HepG2 (cell line): Measurements from ENCODE around the gene ZBTB46. TPM values are rescaled to one million over a fixed set of nuclear protein-coding genes. Genes with fewer than 3 reads are reported as not detected.
A peak's percentile ranks its signal among the peaks of the same experiment; 100 is the strongest.

Experiments
- CTCF ChIP-seq: sonication (generic); formaldehyde crosslinking; IDR thresholded peaks from 2 replicates; pipeline ENCODE4 v1.5.0; 2020; ENCODE audit warnings: mild to moderate bottlenecking, missing genetic modification reagents, moderate library complexity
- FOXP4 ChIP-seq: sonication (generic); formaldehyde crosslinking; IDR thresholded peaks from 2 replicates; pipeline ENCODE4 v1.4.0; 2020; ENCODE audit warnings: missing genetic modification reagents
- GTF2F1 ChIP-seq: fragments of 150-350 bp; IDR thresholded peaks from 2 replicates; pipeline ENCODE4 v1.6.1; 2014; ENCODE audit warnings: low read length
- GZF1 ChIP-seq: sonication (generic); formaldehyde crosslinking; IDR thresholded peaks from 2 replicates; pipeline ENCODE4 v1.5.1; 2020; ENCODE audit warnings: mild to moderate bottlenecking, missing genetic modification reagents
- KLF6 ChIP-seq: IDR thresholded peaks from 2 replicates; pipeline ENCODE4 v1.8.0; 2016; ENCODE audit warnings: missing biosample characterization, missing genetic modification reagents
- MIXL1 ChIP-seq: IDR thresholded peaks from 2 replicates; pipeline ENCODE4 v1.6.1; 2016
- MTF2 ChIP-seq: sonication (generic); formaldehyde crosslinking; IDR thresholded peaks from 2 replicates; pipeline ENCODE4 v1.5.0; 2020; ENCODE audit warnings: missing genetic modification reagents, borderline replicate concordance
- NR2C2 ChIP-seq: sonication (generic); formaldehyde crosslinking; IDR thresholded peaks from 2 replicates; pipeline ENCODE4 v1.4.0; 2020; ENCODE audit warnings: missing genetic modification reagents, mild to moderate bottlenecking, moderate library complexity, borderline replicate concordance
- TBP ChIP-seq: sonication (generic); formaldehyde crosslinking; IDR thresholded peaks from 2 replicates; pipeline ENCODE4 v1.5.0; 2020; ENCODE audit warnings: missing genetic modification reagents
- TCF7L2 ChIP-seq: IDR thresholded peaks from 2 replicates; pipeline ENCODE4 v1.6.1; 2011; ENCODE audit warnings: mild to moderate bottlenecking, low read depth, low read length, moderate library complexity
- ZFYVE20 ChIP-seq: sonication (generic); formaldehyde crosslinking; IDR thresholded peaks from 2 replicates; pipeline ENCODE4 v1.8.0; 2023; ENCODE audit warnings: low read depth, mild to moderate bottlenecking, moderate library complexity, missing genetic modification reagents, borderline replicate concordance
- ZNF136 ChIP-seq: sonication (generic); formaldehyde crosslinking; IDR thresholded peaks from 2 replicates; pipeline ENCODE4 v1.8.1; 2022; ENCODE audit warnings: low read depth, mild to moderate bottlenecking, moderate library complexity, missing genetic modification reagents
- ZNF20 ChIP-seq: sonication (generic); formaldehyde crosslinking; IDR thresholded peaks from 2 replicates; pipeline ENCODE4 v1.4.0; 2020; ENCODE audit warnings: mild to moderate bottlenecking, moderate library complexity, missing genetic modification reagents
- polyA plus RNA-seq, 8 experiments: library from polyadenylated mRNA; depleted of rRNA in 3 of 8; stranded (reverse) in 7 of 8; unstranded in 1 of 8; fragments of >200 nt; fragmentation: Illumina TruSeq in 4 of 8; extraction: Trizol in 4 of 8; gene quantifications; 2 replicates each; pipeline versions ENCODE4 v1.2.1 to v1.2.3, GENCODE V29; 2011 to 2016; ENCODE audit warnings: low read depth in 4 of 8, missing spikeins in 1 of 8, mixed read lengths in 1 of 8; ENCODE audit not compliant: insufficient read depth in 1 of 8
- total RNA-seq, 5 experiments: library from RNA; depleted of rRNA; stranded (reverse); fragments of >200 nt; fragmentation: Illumina TruSeq; extraction: Trizol; gene quantifications; 2 replicates each; pipeline ENCODE4 v1.2.3, GENCODE V29; 2016; ENCODE audit warnings: low read depth in 1 of 5
- TF ChIP-seq, protein P1 (sequence below): IDR thresholded peaks from 2 replicates; pipeline ENCODE4 v1.6.1; 2016; ENCODE audit warnings: control low read depth
- TF ChIP-seq, protein P2 (sequence below): sonication (generic); formaldehyde crosslinking; IDR thresholded peaks from 2 replicates; pipeline ENCODE4 v1.9.0; 2021; ENCODE audit warnings: mild to moderate bottlenecking, missing genetic modification reagents
- TF ChIP-seq, protein P3 (sequence below): sonication (generic); formaldehyde crosslinking; IDR thresholded peaks from 2 replicates; pipeline ENCODE4 v1.8.0; 2023; ENCODE audit warnings: mild to moderate bottlenecking, missing genetic modification reagents

The ZBTB46 gene
- total and polyA plus RNA-seq, 2 of the 13 experiments (the other 11 are each of a cell fraction or from before 2014, with no cell fraction given) = 1.6 to 13.5 TPM

DNA sequence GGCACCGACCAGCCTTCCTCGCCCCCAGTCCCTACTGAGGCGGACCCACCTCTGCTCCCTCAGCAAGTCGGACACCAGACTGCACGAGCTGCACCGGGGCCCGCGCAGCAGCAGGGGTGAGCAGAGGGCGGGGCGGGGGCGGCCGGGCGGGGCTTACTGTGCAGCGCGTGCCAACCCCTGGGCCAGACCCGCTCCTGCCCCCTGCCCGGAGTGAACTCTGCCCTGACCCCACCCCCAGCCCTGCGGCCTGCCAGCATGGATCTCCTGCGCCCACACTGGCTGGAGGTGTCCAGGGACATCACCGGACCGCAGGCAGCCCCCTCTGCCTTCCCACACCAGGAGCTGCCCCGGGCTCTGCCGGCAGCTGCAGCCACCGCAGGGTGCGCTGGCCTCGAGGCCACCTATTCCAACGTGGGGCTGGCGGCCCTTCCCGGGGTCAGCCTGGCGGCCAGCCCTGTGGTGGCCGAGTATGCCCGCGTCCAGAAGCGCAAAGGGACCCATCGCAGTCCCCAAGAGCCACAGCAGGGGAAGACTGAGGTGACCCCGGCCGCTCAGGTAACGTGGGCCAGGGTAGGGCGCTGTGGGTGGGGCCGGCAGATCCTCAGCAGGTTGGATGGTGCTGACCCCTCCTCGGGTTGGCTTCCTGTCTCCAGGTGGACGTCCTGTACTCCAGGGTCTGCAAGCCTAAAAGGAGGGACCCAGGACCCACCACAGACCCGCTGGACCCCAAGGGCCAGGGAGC lies 92.9 kb downstream of the ZBTB46 start (continued):
- TF ChIP-seq, protein P1, sequence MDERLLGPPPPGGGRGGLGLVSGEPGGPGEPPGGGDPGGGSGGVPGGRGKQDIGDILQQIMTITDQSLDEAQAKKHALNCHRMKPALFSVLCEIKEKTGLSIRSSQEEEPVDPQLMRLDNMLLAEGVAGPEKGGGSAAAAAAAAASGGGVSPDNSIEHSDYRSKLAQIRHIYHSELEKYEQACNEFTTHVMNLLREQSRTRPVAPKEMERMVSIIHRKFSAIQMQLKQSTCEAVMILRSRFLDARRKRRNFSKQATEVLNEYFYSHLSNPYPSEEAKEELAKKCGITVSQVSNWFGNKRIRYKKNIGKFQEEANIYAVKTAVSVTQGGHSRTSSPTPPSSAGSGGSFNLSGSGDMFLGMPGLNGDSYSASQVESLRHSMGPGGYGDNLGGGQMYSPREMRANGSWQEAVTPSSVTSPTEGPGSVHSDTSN = 0 out of 2 replicates have a peak, but pooled peaks have one; percentile 20
- peak; percentile 90; the same call in 1 of the 2 replicates for TF ChIP-seq KLF6 (CRISPR knock-in tag)
- TF ChIP-seq TCF7L2 = no peak
- TF ChIP-seq NR2C2 (CRISPR knock-in tag) = peak; percentile 89
- TF ChIP-seq TBP (CRISPR knock-in tag) = no peak
- TF ChIP-seq GTF2F1 = no peak
- TF ChIP-seq, protein P2, sequence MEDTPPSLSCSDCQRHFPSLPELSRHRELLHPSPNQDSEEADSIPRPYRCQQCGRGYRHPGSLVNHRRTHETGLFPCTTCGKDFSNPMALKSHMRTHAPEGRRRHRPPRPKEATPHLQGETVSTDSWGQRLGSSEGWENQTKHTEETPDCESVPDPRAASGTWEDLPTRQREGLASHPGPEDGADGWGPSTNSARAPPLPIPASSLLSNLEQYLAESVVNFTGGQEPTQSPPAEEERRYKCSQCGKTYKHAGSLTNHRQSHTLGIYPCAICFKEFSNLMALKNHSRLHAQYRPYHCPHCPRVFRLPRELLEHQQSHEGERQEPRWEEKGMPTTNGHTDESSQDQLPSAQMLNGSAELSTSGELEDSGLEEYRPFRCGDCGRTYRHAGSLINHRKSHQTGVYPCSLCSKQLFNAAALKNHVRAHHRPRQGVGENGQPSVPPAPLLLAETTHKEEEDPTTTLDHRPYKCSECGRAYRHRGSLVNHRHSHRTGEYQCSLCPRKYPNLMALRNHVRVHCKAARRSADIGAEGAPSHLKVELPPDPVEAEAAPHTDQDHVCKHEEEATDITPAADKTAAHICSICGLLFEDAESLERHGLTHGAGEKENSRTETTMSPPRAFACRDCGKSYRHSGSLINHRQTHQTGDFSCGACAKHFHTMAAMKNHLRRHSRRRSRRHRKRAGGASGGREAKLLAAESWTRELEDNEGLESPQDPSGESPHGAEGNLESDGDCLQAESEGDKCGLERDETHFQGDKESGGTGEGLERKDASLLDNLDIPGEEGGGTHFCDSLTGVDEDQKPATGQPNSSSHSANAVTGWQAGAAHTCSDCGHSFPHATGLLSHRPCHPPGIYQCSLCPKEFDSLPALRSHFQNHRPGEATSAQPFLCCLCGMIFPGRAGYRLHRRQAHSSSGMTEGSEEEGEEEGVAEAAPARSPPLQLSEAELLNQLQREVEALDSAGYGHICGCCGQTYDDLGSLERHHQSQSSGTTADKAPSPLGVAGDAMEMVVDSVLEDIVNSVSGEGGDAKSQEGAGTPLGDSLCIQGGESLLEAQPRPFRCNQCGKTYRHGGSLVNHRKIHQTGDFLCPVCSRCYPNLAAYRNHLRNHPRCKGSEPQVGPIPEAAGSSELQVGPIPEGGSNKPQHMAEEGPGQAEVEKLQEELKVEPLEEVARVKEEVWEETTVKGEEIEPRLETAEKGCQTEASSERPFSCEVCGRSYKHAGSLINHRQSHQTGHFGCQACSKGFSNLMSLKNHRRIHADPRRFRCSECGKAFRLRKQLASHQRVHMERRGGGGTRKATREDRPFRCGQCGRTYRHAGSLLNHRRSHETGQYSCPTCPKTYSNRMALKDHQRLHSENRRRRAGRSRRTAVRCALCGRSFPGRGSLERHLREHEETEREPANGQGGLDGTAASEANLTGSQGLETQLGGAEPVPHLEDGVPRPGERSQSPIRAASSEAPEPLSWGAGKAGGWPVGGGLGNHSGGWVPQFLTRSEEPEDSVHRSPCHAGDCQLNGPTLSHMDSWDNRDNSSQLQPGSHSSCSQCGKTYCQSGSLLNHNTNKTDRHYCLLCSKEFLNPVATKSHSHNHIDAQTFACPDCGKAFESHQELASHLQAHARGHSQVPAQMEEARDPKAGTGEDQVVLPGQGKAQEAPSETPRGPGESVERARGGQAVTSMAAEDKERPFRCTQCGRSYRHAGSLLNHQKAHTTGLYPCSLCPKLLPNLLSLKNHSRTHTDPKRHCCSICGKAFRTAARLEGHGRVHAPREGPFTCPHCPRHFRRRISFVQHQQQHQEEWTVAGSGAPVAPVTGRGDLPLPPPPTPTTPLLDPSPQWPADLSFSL = peak; percentile 21
- TF ChIP-seq MIXL1 = 0 out of 2 replicates have a peak, but pooled peaks have one; percentile 77
- TF ChIP-seq ZNF136 (CRISPR knock-in tag) = peak; percentile 45; the same call in 1 of the 2 replicates
- TF ChIP-seq MTF2 (CRISPR knock-in tag) = peak; percentile 73
- TF ChIP-seq, protein P3, sequence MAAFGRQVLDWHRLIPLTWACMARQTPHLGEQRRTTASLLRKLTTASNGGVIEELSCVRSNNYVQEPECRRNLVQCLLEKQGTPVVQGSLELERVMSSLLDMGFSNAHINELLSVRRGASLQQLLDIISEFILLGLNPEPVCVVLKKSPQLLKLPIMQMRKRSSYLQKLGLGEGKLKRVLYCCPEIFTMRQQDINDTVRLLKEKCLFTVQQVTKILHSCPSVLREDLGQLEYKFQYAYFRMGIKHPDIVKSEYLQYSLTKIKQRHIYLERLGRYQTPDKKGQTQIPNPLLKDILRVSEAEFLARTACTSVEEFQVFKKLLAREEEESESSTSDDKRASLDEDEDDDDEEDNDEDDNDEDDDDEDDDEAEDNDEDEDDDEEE (CRISPR knock-in tag) = no peak
- TF ChIP-seq ZNF20 (CRISPR knock-in tag) = no peak; the same call in 1 of the 2 replicates
- peak; percentile 45; the same call in 1 of the 2 replicates for TF ChIP-seq FOXP4 (CRISPR knock-in tag)
- peak; percentile 26; the same call in 1 of the 2 replicates for TF ChIP-seq GZF1 (CRISPR knock-in tag)
- 0 out of 2 replicates have a peak, but pooled peaks have one; percentile 51 for TF ChIP-seq ZFYVE20 (CRISPR knock-in tag)
- peak; percentile 66 for TF ChIP-seq CTCF (CRISPR knock-in tag)
